GM12865 (cell line): ENCODE data around the gene CD79A.

Experiments used
- DNase-seq: peaks from one replicate; pipeline ENCODE4 v3.0.0; 2010; ENCODE audit warnings: low read depth
- H3K4me3 ChIP-seq: 2 replicates; pipeline ENCODE4 v1.5.1; 2011; ENCODE audit warnings: mild to moderate bottlenecking, low read depth, low read length, control low read depth
- CTCF ChIP-seq: IDR thresholded peaks from 2 replicates; pipeline ENCODE4 v1.5.1; 2011; ENCODE audit warnings: low read length, control low read depth, low read depth, inconsistent platforms; ENCODE audit not compliant: insufficient read depth; ENCODE audit errors: missing control alignments

Gene CD79A

DNA sequence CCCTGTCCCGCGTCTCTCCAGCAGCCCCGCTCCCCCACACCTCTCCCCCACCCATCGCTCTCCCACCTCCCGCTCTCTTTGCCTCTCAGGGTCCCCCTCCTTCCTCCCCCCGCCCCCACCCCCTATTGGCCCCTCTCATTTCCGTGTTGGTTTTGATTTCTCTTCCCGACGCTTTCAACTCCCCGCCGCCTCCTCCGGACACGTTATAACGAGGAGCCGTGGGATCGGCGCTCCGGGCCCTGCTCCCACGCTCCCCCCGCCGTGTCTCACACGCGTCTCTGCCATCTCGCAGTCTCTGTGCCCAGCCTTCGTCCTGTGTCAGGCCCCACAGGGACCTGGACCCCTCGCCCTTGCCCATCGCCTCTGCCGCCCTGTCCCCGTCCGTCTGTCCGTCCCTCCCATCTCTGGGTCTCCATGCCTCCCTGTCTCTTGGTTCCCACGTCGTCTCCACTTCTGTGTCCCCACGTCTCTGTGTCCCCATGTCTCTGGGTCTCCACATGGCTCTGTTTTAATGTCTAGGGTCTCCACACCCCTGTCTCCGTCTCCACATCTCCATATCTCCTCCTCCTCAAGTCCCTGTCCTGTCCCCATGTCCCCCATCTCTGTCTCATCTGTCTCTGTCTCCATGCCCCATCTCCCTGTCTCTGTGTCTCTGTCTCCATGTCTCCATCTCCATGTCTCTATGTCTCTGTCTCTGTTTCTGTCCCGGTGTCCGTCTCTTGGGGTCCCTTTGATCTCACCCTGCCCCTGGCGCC is 38.1 kb downstream of the CD79A start:
- DNase-seq, result no peak
- TF ChIP-seq CTCF, result no peak
- H3K4me3 ChIP-seq, result no peak overlapping the region

DNA sequence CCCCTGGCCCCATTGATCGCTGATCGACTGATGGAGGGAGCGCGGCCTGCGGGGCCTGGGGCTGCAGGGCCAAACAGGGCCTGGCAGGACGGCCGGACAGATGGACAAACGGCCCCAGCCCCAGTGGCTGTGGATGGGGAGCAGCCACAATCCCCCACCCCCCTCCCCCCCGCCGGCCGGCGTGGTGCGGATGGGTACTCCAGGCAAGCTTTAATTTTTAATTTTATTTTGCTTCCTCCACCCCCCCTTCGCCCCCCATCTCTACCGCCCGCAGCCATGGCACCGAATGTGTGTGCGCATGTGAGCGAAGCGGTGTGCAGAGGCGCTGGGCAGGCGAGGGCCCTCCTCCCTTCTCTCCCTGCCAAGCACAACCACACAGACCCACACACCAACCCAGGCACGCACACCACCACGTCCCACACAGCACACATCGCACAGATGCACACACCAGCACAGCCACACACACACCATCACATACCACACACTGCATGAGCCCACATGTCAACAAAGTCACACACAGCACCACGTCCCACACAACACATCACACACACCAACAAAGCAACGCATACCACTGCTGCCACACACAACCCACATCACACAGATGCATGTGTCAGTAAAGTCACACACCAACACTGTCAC is 38.8 kb downstream of the CD79A start:
- no peak overlapping the region for H3K4me3 ChIP-seq
- no peak for TF ChIP-seq CTCF
- no peak for DNase-seq

DNA sequence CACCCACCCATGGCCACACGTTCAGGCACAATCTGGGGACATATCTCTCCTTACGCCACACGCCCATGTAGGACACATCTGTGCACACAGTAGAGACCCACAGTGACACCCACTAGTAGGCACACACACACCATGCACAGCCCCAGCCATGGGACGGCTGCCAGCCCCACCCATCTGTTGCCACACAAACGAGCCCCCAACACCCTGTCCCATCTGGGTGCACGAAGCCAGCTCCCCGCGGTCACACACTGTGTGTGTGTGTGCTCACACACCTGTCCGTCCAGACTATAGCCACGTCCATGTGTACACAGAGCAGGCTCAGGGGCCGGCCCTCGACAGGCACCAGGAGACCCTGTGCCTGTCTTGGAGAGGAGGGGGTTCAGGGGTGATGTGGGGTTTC is 40.6 kb downstream of the CD79A start:
- no peak overlapping the region for H3K4me3 ChIP-seq
- TF ChIP-seq CTCF, result no peak
- DNase-seq, result no peak

DNA sequence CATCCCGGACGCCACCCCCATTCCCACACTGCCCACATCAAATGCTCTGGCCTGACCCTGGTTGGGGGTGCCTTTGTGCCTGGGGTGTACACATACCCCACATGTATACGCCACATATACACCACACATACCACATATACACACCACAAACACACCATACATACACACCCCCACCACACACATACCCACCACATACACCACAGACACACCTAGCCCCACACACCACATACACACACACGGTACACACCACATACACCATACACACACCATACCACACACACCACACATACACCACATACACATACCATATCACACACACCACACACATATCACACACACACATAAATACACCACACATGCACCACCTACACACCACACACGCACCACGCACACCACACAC is 41.0 kb downstream of the CD79A start:
- no peak for DNase-seq
- H3K4me3 ChIP-seq, result no peak overlapping the region
- no peak for TF ChIP-seq CTCF

GRCh38 chr19:41918653-41919244 is 41.7 kb downstream of the CD79A start:
- no peak for DNase-seq
- no peak for TF ChIP-seq CTCF
- no peak overlapping the region for H3K4me3 ChIP-seq

DNA sequence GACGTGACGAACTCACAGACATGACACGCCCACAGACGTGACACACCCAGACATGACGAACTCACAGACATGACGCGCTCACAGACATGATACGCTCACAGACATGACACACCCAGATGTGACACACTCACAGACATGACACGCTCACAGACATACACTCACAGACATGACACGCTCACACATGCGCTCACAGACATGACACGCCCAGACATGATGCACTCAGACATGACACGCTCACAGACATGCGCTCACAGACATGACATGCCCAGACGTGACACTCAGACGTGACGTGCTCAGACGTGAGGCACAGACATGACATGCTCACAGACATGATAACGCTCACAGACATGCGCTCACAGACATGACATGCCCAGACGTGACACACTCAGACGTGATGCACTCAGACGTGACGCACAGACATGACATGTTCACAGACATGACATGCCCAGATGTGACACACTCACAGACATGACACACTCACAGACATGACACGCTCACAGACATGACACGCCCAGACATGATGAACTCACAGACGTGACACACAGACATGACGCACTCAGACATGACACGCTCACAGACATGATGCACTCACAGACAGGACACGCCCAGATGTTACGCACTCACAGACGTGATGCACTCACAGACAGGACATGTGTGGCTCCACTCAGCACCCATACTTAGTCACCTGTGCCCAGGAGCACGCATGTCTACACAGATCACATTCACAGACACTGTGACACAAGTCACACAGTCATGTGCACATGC is 43.1 kb downstream of the CD79A start:
- DNase-seq, result no peak
- no peak overlapping the region for H3K4me3 ChIP-seq
- no peak for TF ChIP-seq CTCF
